Kidney (tissue), 14 donors: Measurements from ENCODE around the gene MUL1. TPM values are rescaled to one million over a fixed set of nuclear protein-coding genes. Genes with fewer than 3 reads are reported as not detected.

ENCODE experiments used
- DNase-seq, 5 donors: peaks; one replicate each; pipeline ENCODE4 v3.0.0-alpha.2; 2013 to 2020
- FAIRE-seq: peaks from 2 replicates; lab custom pipeline; 2012; peaks lifted over from hg19 to GRCh38; lab: Jason Lieb, UNC
- H3K27ac ChIP-seq, 2 donors: one replicate each; pipeline ENCODE4 v1.7.0; 2013; ENCODE audit warnings: low read depth in 2 of 2, low read length in 2 of 2, inconsistent platforms in 1 of 2
- H3K27me3 ChIP-seq: one replicate; pipeline ENCODE4 v1.7.1; 2013; ENCODE audit warnings: low read length, inconsistent platforms; ENCODE audit not compliant: control insufficient read depth, insufficient read depth
- H3K36me3 ChIP-seq, 3 donors: one replicate each; pipeline versions ENCODE4 v1.7.0 to v1.7.1; 2013; ENCODE audit warnings: low read length in 3 of 3, control low read depth in 1 of 3, inconsistent platforms in 1 of 3; ENCODE audit not compliant: insufficient read depth in 3 of 3, control insufficient read depth in 2 of 3
- H3K4me1 ChIP-seq, 3 donors: one replicate each; pipeline versions ENCODE4 v1.7.0 to v1.7.1; 2013; ENCODE audit warnings: low read length in 3 of 3, inconsistent platforms in 1 of 3, low read depth in 1 of 3; ENCODE audit not compliant: control insufficient read depth in 2 of 3, insufficient read depth in 2 of 3
- H3K4me3 ChIP-seq, 3 donors: one replicate each; pipeline versions ENCODE4 v1.7.0 to v1.8.1; 2013; ENCODE audit warnings: low read length in 3 of 3, control low read depth in 1 of 3, inconsistent platforms in 1 of 3
- H3K9ac ChIP-seq, 3 donors: one replicate each; pipeline versions ENCODE4 v1.7.0 to v1.7.1; 2013; ENCODE audit warnings: low read length in 3 of 3, control low read depth in 1 of 3, inconsistent platforms in 1 of 3
- H3K9me3 ChIP-seq, 3 donors: one replicate each; pipeline versions ENCODE4 v1.7.0 to v1.7.1; 2013; ENCODE audit warnings: low read length in 3 of 3, control low read depth in 1 of 3, inconsistent platforms in 1 of 3; ENCODE audit not compliant: control insufficient read depth in 2 of 3, insufficient read depth in 1 of 3
- CTCF ChIP-seq: IDR thresholded peaks from 3 replicates; pipeline ENCODE4 v1.5.1; 2012; ENCODE audit warnings: mild to moderate bottlenecking, moderate library complexity, borderline replicate concordance; ENCODE audit not compliant: insufficient read depth; ENCODE audit errors: extremely low read depth
- intact Hi-C: fragments of 100-400 bp; cut with DNase I; formaldehyde crosslinking; loops from one replicate; pipeline ENCODE4 v1.11.1; 2022
- polyA plus RNA-seq: library from polyadenylated mRNA; stranded (reverse); fragments of 350-450 nt; fragmentation: Illumina TruSeq; extraction: RNeasy Lipid Tissue Mini Kit (QIAGEN cat#74804); gene quantifications from one replicate; pipeline ENCODE4 v1.2.3, GENCODE V29; 2014; ENCODE audit warnings: low read depth, low replicate concordance; ENCODE audit not compliant: insufficient read depth
- total RNA-seq: library from RNA; stranded (reverse); fragmentation: NEBNext Ultra II Directional; extraction: Animal tissue kit (Norgen Biotek cat#: 25700); gene quantifications from one replicate; pipeline ENCODE4 v1.2.1, GENCODE V29; 2021
- donor health status: control.
- donor health status: control.
- donor health status: control.
- donor health status: control.
- donor health status: control.
- donor health status: DM: yes; HTN: yes; CAD: no.
- donor health status: Normal renal cell carcinoma (clear cell type).

Gene MUL1
- total and polyA plus RNA-seq, 2 donors from 2014 or later: 33.0 to 40.0 TPM

GRCh38 chr1:20538760-20539551 is 31.0 kb upstream of the MUL1 start:
- no peaks in the 10 kb centered on the region for H3K36me3 ChIP-seq
- peaks cover 0 to under 1% (median 0%) of the 10 kb centered on the region in 3 donors for H3K4me1 ChIP-seq
- no peaks in the 10 kb centered on the region for H3K9me3 ChIP-seq
- no peak for TF ChIP-seq CTCF
- no peak for DNase-seq
- H3K27ac ChIP-seq: no peak overlapping the region
- no peak for FAIRE-seq
- no peak overlapping the region for H3K9ac ChIP-seq
- H3K27me3 ChIP-seq: no peaks in the 10 kb centered on the region
- H3K4me3 ChIP-seq: no peak overlapping the region
- intact Hi-C loops: no loop called here

- Histone ChIP-seq H3K4me3 (no peak overlapping the region), H3K27me3 (no peaks in the 10 kb centered on the region), H3K4me1 (peaks cover 0 to 4% (median 0%) of the 10 kb centered on the region in 3 donors), H3K27ac (no peak overlapping the region), H3K36me3 (no peaks in the 10 kb centered on the region), H3K9ac (no peak overlapping the region), H3K9me3 (no peaks in the 10 kb centered on the region)
- no peak for DNase-seq
- FAIRE-seq: no peak
- intact Hi-C loops: no loop called here
- TF ChIP-seq CTCF: no peak
These were observed 30.3 kb upstream of the MUL1 start for GRCh38 chr1:20538227-20538626.

GRCh38 chr1:20534659-20535417 is 26.9 kb upstream of the MUL1 start:
- no peaks in the 10 kb centered on the region for H3K27me3 ChIP-seq
- peaks cover 0 to 4% (median 0%) of the 10 kb centered on the region in 3 donors for H3K4me1 ChIP-seq
- H3K9me3 ChIP-seq: no peaks in the 10 kb centered on the region
- FAIRE-seq: no peak
- TF ChIP-seq CTCF: no peak
- H3K36me3 ChIP-seq: no peaks in the 10 kb centered on the region
- no peak overlapping the region for H3K9ac ChIP-seq
- no peak for DNase-seq
- no peak overlapping the region for H3K4me3 ChIP-seq
- no peak overlapping the region for H3K27ac ChIP-seq
- intact Hi-C loops: no loop called here
